SK-N-SH treated with all-trans-retinoic acid at 6 μM for 48 hours (cell line): ENCODE results near the gene TFB2M.

Experiments used
- ATAC-seq: fragments of 200-7000 bp; cut with Tn5 transposase; 3 replicates; pipeline ENCODE4 v1.9.1; 2020; ENCODE audit warnings: mild to moderate bottlenecking, moderate library complexity
- ARNTL ChIP-seq: fragments of 450-650 bp; formaldehyde crosslinking; IDR thresholded peaks from 2 replicates; pipeline ENCODE4 v1.5.0; 2020; ENCODE audit warnings: low read depth, mild to moderate bottlenecking, moderate library complexity, borderline replicate concordance
- BACH2 ChIP-seq: fragments of 250-450 bp; sonication (Bioruptor Pico); IDR thresholded peaks from 2 replicates; pipeline ENCODE4 v1.9.0; 2021; ENCODE audit warnings: mild to moderate bottlenecking, borderline replicate concordance
- CREB5 ChIP-seq: fragments of 250-450 bp; sonication (Bioruptor Pico); IDR thresholded peaks from 2 replicates; pipeline ENCODE4 v1.5.1; 2020; ENCODE audit warnings: low read depth, mild to moderate bottlenecking, moderate library complexity
- CSDC2 ChIP-seq: fragments of 250-450 bp; sonication (Bioruptor Pico); IDR thresholded peaks from 2 replicates; pipeline ENCODE4 v1.5.0; 2020; ENCODE audit warnings: mild to moderate bottlenecking, moderate library complexity
- CSRNP3 ChIP-seq: fragments of 250-450 bp; sonication (Bioruptor Pico); IDR thresholded peaks from 2 replicates; pipeline ENCODE4 v1.5.1; 2021; ENCODE audit warnings: mild to moderate bottlenecking, moderate library complexity
- ESRRG ChIP-seq: fragments of 250-450 bp; sonication (Bioruptor Pico); IDR thresholded peaks from 2 replicates; pipeline ENCODE4 v1.6.1; 2021; ENCODE audit warnings: mild to moderate bottlenecking
- GLIS3 ChIP-seq: fragments of 250-450 bp; sonication (Bioruptor Pico); IDR thresholded peaks from 2 replicates; pipeline ENCODE4 v1.5.0; 2020; ENCODE audit warnings: mild to moderate bottlenecking, moderate library complexity
- ISL1 ChIP-seq: fragments of 250-450 bp; sonication (Bioruptor Pico); IDR thresholded peaks from 2 replicates; pipeline ENCODE4 v2.1.2; 2022; ENCODE audit warnings: mild to moderate bottlenecking, moderate library complexity
- OSR1 ChIP-seq: fragments of 250-450 bp; sonication (Bioruptor Pico); IDR thresholded peaks from 2 replicates; pipeline ENCODE4 v1.8.0; 2022; ENCODE audit warnings: moderate library complexity, mild to moderate bottlenecking, inconsistent platforms
- POU6F1 ChIP-seq: fragments of 250-450 bp; sonication (Bioruptor Pico); IDR thresholded peaks from 2 replicates; pipeline ENCODE4 v1.8.0; 2021; ENCODE audit warnings: low read depth, mild to moderate bottlenecking, moderate library complexity, borderline replicate concordance
- PPARA ChIP-seq: fragments of 250-450 bp; sonication (Bioruptor Pico); IDR thresholded peaks from 2 replicates; pipeline ENCODE4 v1.5.0; 2020; ENCODE audit warnings: mild to moderate bottlenecking, borderline replicate concordance
- RARB ChIP-seq: fragments of 250-450 bp; sonication (Bioruptor Pico); IDR thresholded peaks from 2 replicates; pipeline ENCODE4 v1.8.0; 2021; ENCODE audit warnings: mild to moderate bottlenecking, moderate library complexity
- SNAI2 ChIP-seq: fragments of 250-450 bp; sonication (Bioruptor Pico); IDR thresholded peaks from 2 replicates; pipeline ENCODE4 v1.5.0; 2020; ENCODE audit warnings: mild to moderate bottlenecking, moderate library complexity
- TCF4 ChIP-seq: fragments of 250-450 bp; sonication (Bioruptor Pico); IDR thresholded peaks from 2 replicates; pipeline ENCODE4 v1.8.0; 2021; ENCODE audit warnings: mild to moderate bottlenecking, moderate library complexity, borderline replicate concordance
- TOX ChIP-seq: fragments of 250-450 bp; sonication (Bioruptor Pico); IDR thresholded peaks from 2 replicates; pipeline ENCODE4 v1.8.0; 2021; ENCODE audit warnings: mild to moderate bottlenecking, moderate library complexity, borderline replicate concordance
- TSHZ2 ChIP-seq: fragments of 250-450 bp; sonication (Bioruptor Pico); IDR thresholded peaks from 2 replicates; pipeline ENCODE4 v1.5.0; 2020; ENCODE audit warnings: mild to moderate bottlenecking, moderate library complexity
- ZC3H10 ChIP-seq: fragments of 250-450 bp; sonication (Bioruptor Pico); IDR thresholded peaks from 2 replicates; pipeline ENCODE4 v1.5.1; 2021; ENCODE audit warnings: mild to moderate bottlenecking, moderate library complexity
- ZFP30 ChIP-seq: fragments of 450-650 bp; formaldehyde crosslinking; IDR thresholded peaks from 2 replicates; pipeline ENCODE4 v1.5.0; 2022; ENCODE audit warnings: mild to moderate bottlenecking, moderate library complexity
- ZNF565 ChIP-seq: fragments of 450-650 bp; formaldehyde crosslinking; conservative IDR thresholded peaks from 2 replicates; pipeline ENCODE4 v1.5.0; 2020; ENCODE audit warnings: low read depth, mild to moderate bottlenecking, moderate library complexity
- ZNF70 ChIP-seq: fragments of 450-650 bp; formaldehyde crosslinking; IDR thresholded peaks from 2 replicates; pipeline ENCODE4 v1.5.0; 2020; ENCODE audit warnings: mild to moderate bottlenecking, moderate library complexity
- ZNF8 ChIP-seq: fragments of 450-650 bp; formaldehyde crosslinking; IDR thresholded peaks from 2 replicates; pipeline ENCODE4 v1.5.0; 2020; ENCODE audit warnings: mild to moderate bottlenecking, moderate library complexity

TFB2M gene

GRCh38 chr1:246579818-246580217, 13.8 kb upstream of the TFB2M start:
- no peak for TF ChIP-seq TOX (CRISPR knock-in tag)
- no peak for TF ChIP-seq RARB
- TF ChIP-seq POU6F1 (CRISPR knock-in tag): no peak
- no peak for TF ChIP-seq ESRRG (CRISPR knock-in tag)
- TF ChIP-seq ZNF8 (CRISPR knock-in tag): no peak
- TF ChIP-seq CSDC2: no peak
- TF ChIP-seq ZFP30 (CRISPR knock-in tag): no peak
- ATAC-seq: no peak; the same call in 2 of the 3 replicates

GRCh38 chr1:246577720-246578106, 11.7 kb upstream of the TFB2M start:
- peak; percentile 50 for ATAC-seq
- TF ChIP-seq TCF4 (CRISPR knock-in tag) (no peak), CREB5 (CRISPR knock-in tag) (no peak), ZC3H10 (no peak), OSR1 (CRISPR knock-in tag) (no peak), POU6F1 (CRISPR knock-in tag) (no peak), CSDC2 (no peak), PPARA (CRISPR knock-in tag) (no peak), ISL1 (no peak), ZFP30 (CRISPR knock-in tag) (no peak), GLIS3 (CRISPR knock-in tag) (no peak), ZNF70 (CRISPR knock-in tag) (no peak), ZNF565 (no peak), CSRNP3 (CRISPR knock-in tag) (no peak), ZNF8 (CRISPR knock-in tag) (no peak)

GRCh38 chr1:246577082-246577719, 11.1 kb upstream of the TFB2M start:
- no peak; the same call in 2 of the 3 replicates for ATAC-seq
- TF ChIP-seq ZNF8 (CRISPR knock-in tag) (no peak), POU6F1 (CRISPR knock-in tag) (no peak), ZFP30 (CRISPR knock-in tag) (no peak), OSR1 (CRISPR knock-in tag) (no peak), ZC3H10 (no peak), CREB5 (CRISPR knock-in tag) (no peak), ESRRG (CRISPR knock-in tag) (no peak), BACH2 (CRISPR knock-in tag) (no peak)

GRCh38 chr1:246576709-246577032, 10.6 kb upstream of the TFB2M start:
- no peak for ATAC-seq
- no peak for TF ChIP-seq TSHZ2 (CRISPR knock-in tag)
- no peak for TF ChIP-seq SNAI2 (CRISPR knock-in tag)
- TF ChIP-seq ISL1: no peak
- no peak for TF ChIP-seq TOX (CRISPR knock-in tag)
- no peak for TF ChIP-seq ZNF8 (CRISPR knock-in tag)
- no peak for TF ChIP-seq ARNTL
- no peak for TF ChIP-seq ZNF70 (CRISPR knock-in tag)
- no peak for TF ChIP-seq ZNF565
- no peak for TF ChIP-seq ZC3H10
- no peak for TF ChIP-seq ESRRG (CRISPR knock-in tag)
- no peak for TF ChIP-seq GLIS3 (CRISPR knock-in tag)
- no peak for TF ChIP-seq PPARA (CRISPR knock-in tag)
